Psoas muscle (tissue), 8 donors: Measurements from ENCODE around the gene NT5C2. TPM values are rescaled to one million over a fixed set of nuclear protein-coding genes. Genes with fewer than 3 reads are reported as not detected.
"Not testable (repeated sequence)": the region's sequence is repeated elsewhere in the genome, so short reads cannot be mapped to it uniquely, and the experiment has no call there.

Source experiments
- ATAC-seq, 4 donors: fragments of 200-7000 bp; cut with Tn5 transposase; one replicate each; pipeline ENCODE4 v1.9.1; 2020; ENCODE audit warnings: moderate library complexity in 3 of 4, mild to moderate bottlenecking in 2 of 4
- DNase-seq, 2 donors: peaks; one replicate each; pipeline ENCODE4 v3.0.0-alpha.2; 2020
- H3K27ac ChIP-seq: fragments of 200-600 bp; one replicate; pipeline ENCODE4 v1.8.0; 2022
- H3K27me3 ChIP-seq, 3 donors: fragments of 200-600 bp in 1 of 3; one replicate each; pipeline versions ENCODE4 v1.6.1 to v1.8.0; 2013 to 2022; ENCODE audit warnings: low read length in 2 of 3, mild to moderate bottlenecking in 2 of 3, moderate library complexity in 1 of 3; ENCODE audit not compliant: insufficient read depth in 3 of 3
- H3K36me3 ChIP-seq, 2 donors: fragments of 200-600 bp in 1 of 2; one replicate each; pipeline versions ENCODE4 v1.6.1 to v1.8.0; 2013 to 2022; ENCODE audit warnings: low read depth in 1 of 2, mild to moderate bottlenecking in 1 of 2, moderate library complexity in 1 of 2; ENCODE audit not compliant: insufficient read depth in 1 of 2
- H3K4me1 ChIP-seq: fragments of 200-600 bp; one replicate; pipeline ENCODE4 v1.8.0; 2022
- H3K4me3 ChIP-seq: fragments of 200-600 bp; one replicate; pipeline ENCODE4 v1.8.0; 2022; ENCODE audit warnings: mild to moderate bottlenecking
- H3K9me3 ChIP-seq: fragments of 200-600 bp; one replicate; pipeline ENCODE4 v1.8.0; 2022
- WGBS, 3 donors: extraction: QIAGEN DNeasy Blood & Tissue Kit; methylation state at CpG; one replicate each; pipeline versions ENCODE4 v1.1.6 to v1.1.7; 2013; 5-methylcytosine and 5-hydroxymethylcytosine counted together
- intact Hi-C, 2 donors: fragments of 100-400 bp; cut with DNase I; formaldehyde crosslinking; loops; one replicate each; pipeline versions ENCODE4 v1.11.0 to v1.14.2; 2022
- polyA plus RNA-seq, 3 donors: library from polyadenylated mRNA; stranded (reverse); fragments of 200-250 nt; gene quantifications; one replicate each; pipeline ENCODE4 v1.2.3, GENCODE V29; 2013
- total RNA-seq, 4 donors: library from RNA; stranded (reverse); fragmentation: NEBNext Ultra II Directional in 2 of 4; extraction: Animal tissue kit (Norgen Biotek cat#: 25700) in 2 of 4; gene quantifications; one replicate each; pipeline versions ENCODE4 v1.2.1 to v1.2.4, GENCODE V29; 2021 to 2023
- TF ChIP-seq, protein P1 (sequence below): fragments of 200-600 bp; IDR thresholded peaks from one replicate; pipeline ENCODE4 v1.8.0; 2022; ENCODE audit warnings: antibody characterized with exemption
- donor health status: healthy with polysubstance abuse.
- donor health status: DM: no; HTN: no; CAD: no; lungs with moderate emphysema.
- donor health status: Bipolar disorder and iron deficiency.
- donor health status: healthy.
- donor health status: DM: yes; HTN: yes; CAD: no.
- donor health status: DM: no; HTN: no; CAD: no.
- donor health status: DM: no; HTN: no; CAD: no.
- donor health status: DM: yes; HTN: yes; CAD: no.

Gene NT5C2
- total and polyA plus RNA-seq, 7 donors = 17.8 to 94.6 (median 64.5) TPM

DNA sequence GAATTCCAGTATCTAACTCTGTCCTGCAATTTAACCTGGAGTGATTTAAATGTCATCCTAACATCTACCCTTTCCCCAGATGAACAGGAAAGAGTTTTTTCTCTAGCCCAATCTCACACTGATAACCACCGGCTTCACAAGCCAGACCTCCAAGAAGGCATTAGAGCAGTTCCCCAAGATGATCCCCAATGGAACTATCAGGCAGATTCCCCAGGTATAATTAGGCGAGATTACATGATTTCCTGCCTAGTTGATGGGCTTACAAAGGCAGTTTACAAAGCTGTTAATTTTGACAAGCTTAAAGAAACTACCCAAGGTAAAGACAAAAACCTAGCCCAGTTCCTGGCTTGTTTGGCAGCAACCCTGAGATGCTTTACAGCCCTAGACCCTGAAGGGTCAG, 14.1 kb upstream of the NT5C2 start:
- ATAC-seq = no peak
- no peaks in the 10 kb centered on the region for H3K36me3 ChIP-seq
- 58 to 66% (median 63%) methylated on average over 2 of the region's 2 CpGs for WGBS, 3 donors
- H3K27me3 ChIP-seq = no peaks in the 10 kb centered on the region
- peaks cover 8% of the 10 kb centered on the region for H3K4me1 ChIP-seq
- intact Hi-C loops = no loop called here
- H3K9me3 ChIP-seq = peaks cover 4% of the 10 kb centered on the region
- no peak overlapping the region for H3K27ac ChIP-seq
- no peak overlapping the region for H3K4me3 ChIP-seq
- TF ChIP-seq, protein P1, sequence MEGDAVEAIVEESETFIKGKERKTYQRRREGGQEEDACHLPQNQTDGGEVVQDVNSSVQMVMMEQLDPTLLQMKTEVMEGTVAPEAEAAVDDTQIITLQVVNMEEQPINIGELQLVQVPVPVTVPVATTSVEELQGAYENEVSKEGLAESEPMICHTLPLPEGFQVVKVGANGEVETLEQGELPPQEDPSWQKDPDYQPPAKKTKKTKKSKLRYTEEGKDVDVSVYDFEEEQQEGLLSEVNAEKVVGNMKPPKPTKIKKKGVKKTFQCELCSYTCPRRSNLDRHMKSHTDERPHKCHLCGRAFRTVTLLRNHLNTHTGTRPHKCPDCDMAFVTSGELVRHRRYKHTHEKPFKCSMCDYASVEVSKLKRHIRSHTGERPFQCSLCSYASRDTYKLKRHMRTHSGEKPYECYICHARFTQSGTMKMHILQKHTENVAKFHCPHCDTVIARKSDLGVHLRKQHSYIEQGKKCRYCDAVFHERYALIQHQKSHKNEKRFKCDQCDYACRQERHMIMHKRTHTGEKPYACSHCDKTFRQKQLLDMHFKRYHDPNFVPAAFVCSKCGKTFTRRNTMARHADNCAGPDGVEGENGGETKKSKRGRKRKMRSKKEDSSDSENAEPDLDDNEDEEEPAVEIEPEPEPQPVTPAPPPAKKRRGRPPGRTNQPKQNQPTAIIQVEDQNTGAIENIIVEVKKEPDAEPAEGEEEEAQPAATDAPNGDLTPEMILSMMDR = no peak
- DNase-seq = no peak

DNA sequence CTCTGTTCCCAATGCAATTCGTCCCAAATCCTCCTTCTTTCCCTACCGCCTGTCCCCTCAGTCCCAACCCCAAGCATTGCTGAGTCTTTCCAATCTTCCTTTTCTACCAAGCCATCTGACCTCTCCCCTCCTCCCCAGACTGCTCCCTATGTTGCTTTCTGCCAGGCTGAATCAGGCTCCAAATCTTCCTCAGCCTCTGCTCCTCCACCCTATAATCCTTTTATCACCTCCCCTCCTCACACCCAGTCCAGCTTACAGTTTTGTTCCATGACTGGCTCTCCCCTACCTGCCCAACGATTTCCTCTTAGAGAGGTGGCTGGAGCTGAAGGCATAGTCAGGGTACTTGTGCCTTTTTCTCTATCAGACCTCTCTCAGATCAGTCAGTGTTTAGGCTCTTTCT, 13.6 kb upstream of the NT5C2 start:
- H3K27ac ChIP-seq, H3K4me1 ChIP-seq, H3K36me3 ChIP-seq, H3K27me3 ChIP-seq, H3K9me3 ChIP-seq, intact Hi-C loops, H3K4me3 ChIP-seq, ATAC-seq, DNase-seq: not testable (repeated sequence)
- 77 to 85% (median 78%) methylated on average over 3 of the region's 3 CpGs for WGBS, 3 donors

DNA sequence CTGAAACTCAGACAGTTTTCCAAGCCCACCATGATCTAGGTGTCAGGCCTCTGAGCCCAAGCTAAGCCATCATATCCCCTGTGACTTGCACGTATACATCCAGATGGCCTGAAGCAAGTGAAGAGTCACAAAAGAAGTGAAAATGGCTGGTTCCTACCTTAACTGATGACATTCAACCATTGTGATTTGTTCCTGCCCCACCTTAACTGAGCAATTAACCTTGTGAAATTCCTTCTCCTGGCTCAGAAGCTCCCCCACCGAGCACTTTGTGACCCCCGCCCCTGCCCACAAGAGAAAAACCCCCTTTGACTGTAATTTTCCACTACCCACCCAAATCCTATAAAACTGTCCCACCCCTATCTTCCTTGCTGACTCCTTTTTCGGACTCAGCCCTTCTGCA, 12.3 kb upstream of the NT5C2 start:
- intact Hi-C loops, H3K4me3 ChIP-seq, H3K36me3 ChIP-seq, H3K27me3 ChIP-seq, H3K9me3 ChIP-seq, H3K27ac ChIP-seq, ATAC-seq, H3K4me1 ChIP-seq, DNase-seq: not testable (repeated sequence)
- 76 to 79% (median 78%) methylated on average over 4 of the region's 4 CpGs for WGBS, 3 donors

DNA sequence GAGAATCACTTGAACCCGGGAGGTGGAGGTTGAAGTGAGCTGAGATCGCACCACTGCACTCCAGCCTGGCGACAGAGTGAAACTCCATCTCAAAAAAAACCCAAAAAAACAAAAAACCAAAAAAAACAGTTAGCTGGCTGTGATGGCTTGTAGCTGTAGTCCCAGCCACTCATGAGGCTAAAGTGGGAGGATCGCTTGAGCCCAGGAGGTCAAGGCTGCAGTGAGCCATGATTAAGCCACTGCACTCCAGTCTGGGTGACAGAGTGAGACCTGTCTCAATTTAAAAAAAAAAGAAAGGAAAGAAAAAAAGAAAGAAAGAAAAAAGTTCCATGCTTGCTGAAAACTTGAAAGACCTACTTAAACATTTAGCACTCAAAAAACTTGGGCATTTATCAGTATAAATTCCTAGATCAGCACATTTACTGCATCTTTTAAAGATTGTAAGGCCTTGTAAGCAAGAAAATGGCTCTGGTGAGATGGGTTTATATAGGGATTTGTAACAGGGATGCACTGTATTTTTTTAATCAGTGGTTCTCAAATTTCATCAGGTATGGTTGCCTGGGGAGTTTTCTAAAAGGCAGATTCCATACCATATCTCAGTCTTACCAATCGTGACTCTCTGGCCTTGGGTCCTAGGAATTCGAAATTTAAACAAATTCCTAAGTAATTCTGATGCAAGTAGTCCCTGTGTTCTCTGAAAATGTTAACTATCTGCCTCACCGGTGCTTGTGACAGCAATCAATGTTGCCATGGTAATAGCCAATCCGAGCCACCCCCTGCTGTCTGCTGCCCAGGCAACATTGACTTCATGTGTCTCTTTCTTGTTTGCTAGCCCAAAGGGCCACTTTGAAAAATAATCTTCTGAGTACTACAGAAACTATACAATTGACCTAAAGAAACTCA, 11.5 kb upstream of the NT5C2 start:
- Histone ChIP-seq H3K9me3 (no peaks in the 10 kb centered on the region), H3K4me3 (no peak overlapping the region), H3K27ac (no peak overlapping the region), H3K4me1 (peaks cover 8% of the 10 kb centered on the region), H3K27me3 (no peaks in the 10 kb centered on the region), H3K36me3 (no peaks in the 10 kb centered on the region)
- DNase-seq (no peak), ATAC-seq (no peak)
- TF ChIP-seq, protein P1 = no peak
- 75 to 78% (median 75%) methylated on average over 8 of the region's 8 CpGs for WGBS, 3 donors
- intact Hi-C loops = no loop called here

DNA sequence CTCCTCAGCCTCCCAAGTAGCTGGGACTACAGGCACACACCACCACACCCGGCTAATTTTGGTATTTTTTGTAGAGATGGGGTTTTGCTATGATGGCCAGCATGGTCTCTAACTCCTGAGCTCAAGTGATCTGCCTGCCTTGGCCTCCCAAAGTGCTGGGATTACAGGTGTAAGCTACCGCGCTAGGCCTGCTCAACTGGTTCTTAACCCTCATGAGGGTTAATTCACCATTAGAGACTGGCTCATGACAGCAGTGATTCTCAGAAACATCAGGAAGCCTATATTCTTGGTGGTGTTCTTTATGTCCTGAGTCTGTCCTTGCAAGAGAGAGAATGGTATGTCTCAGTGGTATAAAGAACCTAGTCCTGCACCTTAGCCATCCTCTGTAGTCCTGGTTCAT, 10.4 kb upstream of the NT5C2 start:
- intact Hi-C loops = no loop called here
- TF ChIP-seq, protein P1 = no peak
- WGBS, 3 donors = 94 to 97% (median 96%) methylated on average over 3 of the region's 3 CpGs

More for the DNA sequence above, 10.4 kb upstream of the NT5C2 start:
- ATAC-seq = no peak
- Histone ChIP-seq H3K27me3 (no peaks in the 10 kb centered on the region), H3K9me3 (no peaks in the 10 kb centered on the region), H3K27ac (no peak overlapping the region), H3K4me3 (no peak overlapping the region), H3K36me3 (no peaks in the 10 kb centered on the region), H3K4me1 (peaks cover 8% of the 10 kb centered on the region)
- DNase-seq = no peak
